ENCODE data around the gene GPR162. TPM values are rescaled to one million over a fixed set of nuclear protein-coding genes. Genes with fewer than 3 reads are reported as not detected.

Gene GPR162
- total and polyA plus RNA-seq, 3 experiments from 2014 or later = 0.11 TPM; not detected in 2

- Histone ChIP-seq H3K4me1 (ENCODE audit: insufficient read depth, low read length) (peaks cover 18% of the 10 kb centered on the region), H3K4me3 (ENCODE audit: low read length) (peak overlapping the region; percentile 97), H3K9me3 (ENCODE audit: low read length) (no peaks in the 10 kb centered on the region), H3K27me3 (ENCODE audit: insufficient read depth, low read length, poor library complexity, severe bottlenecking) (no peaks in the 10 kb centered on the region), H3K27ac (ENCODE audit: low read depth, low read length) (peak overlapping the region; percentile 13), H3K36me3 (ENCODE audit: insufficient read depth, low read length) (peaks cover 30% of the 10 kb centered on the region)
- DNase-seq = no peak
- POLR2A ChIA-PET = interaction anchor here (0.6 to 5.2 kb wide), 5 partner anchors 10 to 381 kb away, joined by 3 to 46 read pairs (median 19); partner anchors contain the start of genes COPS7A, SPSB2 and TPI1
- peaks cover 20 to 41% (median 23%) of the 10 kb centered on the region in 3 donors for H3K4me1 Mint-ChIP-seq
- H3K36me3 Mint-ChIP-seq = peaks cover 8 to 50% (median 10%) of the 10 kb centered on the region in 3 donors
- CTCF ChIA-PET = interaction anchor here (0.7 to 12.8 kb wide), 8 partner anchors 8 to 90 kb away, joined by 4 to 128 read pairs (median 8); partner anchors contain the start of genes C12orf57, RNU7-1, SPSB2 and TPI1
- H3K9me3 Mint-ChIP-seq = no peaks in the 10 kb centered on the region
- peak overlapping the region; percentile 78 to 100 (median 99) for H3K27ac Mint-ChIP-seq
- no peaks in the 10 kb centered on the region for H3K27me3 Mint-ChIP-seq
- H3K4me3 Mint-ChIP-seq = peak overlapping the region in 6 of 7 donors; percentile 86 to 99 (median 93)
Observed at GRCh38 chr12:6853626-6854025, 32.0 kb downstream of the GPR162 start.

- peaks cover 8 to 54% (median 10%) of the 10 kb centered on the region in 3 donors for H3K36me3 Mint-ChIP-seq
Observed at GRCh38 chr12:6854036-6854435, 32.4 kb downstream of the GPR162 start.

GRCh38 chr12:6855322-6855721 is 33.7 kb downstream of the GPR162 start:
- no peaks in the 10 kb centered on the region for H3K9me3 ChIP-seq (ENCODE audit: low read length)
- no peaks in the 10 kb centered on the region for H3K27me3 Mint-ChIP-seq
- H3K4me3 ChIP-seq (ENCODE audit: low read length) = no peak overlapping the region
- ChIA-PET POLR2A (interaction anchor here (5.2 kb wide), 1 partner anchor 12 kb away, joined by 36 read pairs; the partner anchor contains the start of gene TPI1), CTCF (interaction anchor here (0.6 to 12.8 kb wide), 5 partner anchors 9 to 252 kb away, joined by 3 to 128 read pairs (median 4); partner anchors contain the start of genes SPSB2 and TPI1)
- H3K4me1 Mint-ChIP-seq = peaks cover 20 to 37% (median 23%) of the 10 kb centered on the region in 3 donors
- no peak overlapping the region for H3K27ac ChIP-seq (ENCODE audit: low read depth, low read length)
- peaks cover 18% of the 10 kb centered on the region for H3K4me1 ChIP-seq (ENCODE audit: insufficient read depth, low read length)
- H3K4me3 Mint-ChIP-seq = peak overlapping the region in 1 of 7 donors; percentile 40
- no peaks in the 10 kb centered on the region for H3K27me3 ChIP-seq (ENCODE audit: insufficient read depth, low read length, poor library complexity, severe bottlenecking)
- H3K9me3 Mint-ChIP-seq = no peaks in the 10 kb centered on the region
- peaks cover 8 to 66% (median 11%) of the 10 kb centered on the region in 3 donors for H3K36me3 Mint-ChIP-seq
- DNase-seq = no peak
- H3K36me3 ChIP-seq (ENCODE audit: insufficient read depth, low read length) = peaks cover 41% of the 10 kb centered on the region
- no peak overlapping the region for H3K27ac Mint-ChIP-seq

More at GRCh38 chr12:6854036-6854435, 32.4 kb downstream of the GPR162 start:
- DNase-seq = no peak
- Histone ChIP-seq H3K4me1 (ENCODE audit: insufficient read depth, low read length) (peaks cover 18% of the 10 kb centered on the region), H3K4me3 (ENCODE audit: low read length) (no peak overlapping the region), H3K27me3 (ENCODE audit: insufficient read depth, low read length, poor library complexity, severe bottlenecking) (no peaks in the 10 kb centered on the region), H3K36me3 (ENCODE audit: insufficient read depth, low read length) (peaks cover 34% of the 10 kb centered on the region), H3K27ac (ENCODE audit: low read depth, low read length) (no peak overlapping the region), H3K9me3 (ENCODE audit: low read length) (no peaks in the 10 kb centered on the region)
- CTCF ChIA-PET = interaction anchor here (1.3 to 12.8 kb wide), 4 partner anchors 16 to 253 kb away, joined by 3 to 128 read pairs (median 52); partner anchors contain the start of genes SPSB2 and TPI1
- H3K4me3 Mint-ChIP-seq = peak overlapping the region in 1 of 7 donors; percentile 24
- H3K27ac Mint-ChIP-seq = peak overlapping the region in 4 of 8 donors; percentile 43 to 99 (median 76)
- POLR2A ChIA-PET = interaction anchor here (3.2 to 5.2 kb wide), 2 partner anchors 14 to 19 kb away, joined by 36 to 46 read pairs; partner anchors contain the start of genes SPSB2 and TPI1
- peaks cover 20 to 41% (median 23%) of the 10 kb centered on the region in 3 donors for H3K4me1 Mint-ChIP-seq
- H3K9me3 Mint-ChIP-seq = no peaks in the 10 kb centered on the region
- no peaks in the 10 kb centered on the region for H3K27me3 Mint-ChIP-seq

GRCh38 chr12:6858799-6859198 is 37.2 kb downstream of the GPR162 start:
- CTCF ChIA-PET = interaction anchor here (1.2 to 3.7 kb wide), 2 partner anchors 14 to 106 kb away, joined by 3 to 13 read pairs; partner anchors contain the start of genes MLF2 and SPSB2
- Histone ChIP-seq H3K36me3 (ENCODE audit: insufficient read depth, low read length) (peaks cover 72% of the 10 kb centered on the region), H3K27ac (ENCODE audit: low read depth, low read length) (no peak overlapping the region), H3K9me3 (ENCODE audit: low read length) (no peaks in the 10 kb centered on the region), H3K27me3 (ENCODE audit: insufficient read depth, low read length, poor library complexity, severe bottlenecking) (no peaks in the 10 kb centered on the region), H3K4me3 (ENCODE audit: low read length) (no peak overlapping the region), H3K4me1 (ENCODE audit: insufficient read depth, low read length) (peaks cover 7% of the 10 kb centered on the region)
- POLR2A ChIA-PET = no interaction called here
- no peaks in the 10 kb centered on the region for H3K27me3 Mint-ChIP-seq
- H3K4me3 Mint-ChIP-seq = no peak overlapping the region
- H3K36me3 Mint-ChIP-seq = peaks cover 14 to 86% (median 14%) of the 10 kb centered on the region in 3 donors
- no peak for DNase-seq
- H3K9me3 Mint-ChIP-seq = no peaks in the 10 kb centered on the region
- peaks cover 6 to 16% (median 8%) of the 10 kb centered on the region in 3 donors for H3K4me1 Mint-ChIP-seq
- no peak overlapping the region for H3K27ac Mint-ChIP-seq

GRCh38 chr12:6860116-6860515 is 38.5 kb downstream of the GPR162 start:
- Mint-ChIP-seq H3K27ac (peak overlapping the region in 1 of 8 donors; percentile 4), H3K4me1 (peaks cover 0 to 4% (median 3%) of the 10 kb centered on the region in 3 donors), H3K9me3 (no peaks in the 10 kb centered on the region), H3K36me3 (peaks cover 16 to 92% (median 19%) of the 10 kb centered on the region in 3 donors), H3K27me3 (no peaks in the 10 kb centered on the region), H3K4me3 (peak overlapping the region in 1 of 7 donors; percentile 20)
- no peaks in the 10 kb centered on the region for H3K9me3 ChIP-seq (ENCODE audit: low read length)
- DNase-seq = no peak
- H3K36me3 ChIP-seq (ENCODE audit: insufficient read depth, low read length) = peaks cover 78% of the 10 kb centered on the region
- H3K27me3 ChIP-seq (ENCODE audit: insufficient read depth, low read length, poor library complexity, severe bottlenecking) = no peaks in the 10 kb centered on the region
- CTCF ChIA-PET = interaction anchor here (1.5 to 3.7 kb wide), 3 partner anchors 8 to 158 kb away, joined by 3 to 13 read pairs (median 9); partner anchors contain the start of genes LPCAT3, SPSB2 and USP5
- no peak overlapping the region for H3K4me3 ChIP-seq (ENCODE audit: low read length)
- H3K4me1 ChIP-seq (ENCODE audit: insufficient read depth, low read length) = peaks cover under 1% of the 10 kb centered on the region
- POLR2A ChIA-PET = no interaction called here
- H3K27ac ChIP-seq (ENCODE audit: low read depth, low read length) = no peak overlapping the region

- ChIA-PET CTCF (interaction anchor here (1.4 to 3.7 kb wide), 4 partner anchors 8 to 157 kb away, joined by 3 to 13 read pairs (median 7); partner anchors contain the start of genes LPCAT3, SPSB2 and USP5), POLR2A (interaction anchor here (1.2 kb wide), 2 partner anchors 9 to 12 kb away, joined by 4 to 5 read pairs; partner anchors contain the start of genes SPSB2 and USP5)
- no peaks in the 10 kb centered on the region for H3K9me3 Mint-ChIP-seq
- H3K36me3 Mint-ChIP-seq = peaks cover 16 to 93% (median 19%) of the 10 kb centered on the region in 3 donors
- Histone ChIP-seq H3K4me1 (ENCODE audit: insufficient read depth, low read length) (no peaks in the 10 kb centered on the region), H3K9me3 (ENCODE audit: low read length) (no peaks in the 10 kb centered on the region), H3K4me3 (ENCODE audit: low read length) (no peak overlapping the region), H3K27me3 (ENCODE audit: insufficient read depth, low read length, poor library complexity, severe bottlenecking) (no peaks in the 10 kb centered on the region), H3K27ac (ENCODE audit: low read depth, low read length) (no peak overlapping the region), H3K36me3 (ENCODE audit: insufficient read depth, low read length) (peaks cover 75% of the 10 kb centered on the region)
- no peak overlapping the region for H3K4me3 Mint-ChIP-seq
- H3K27me3 Mint-ChIP-seq = no peaks in the 10 kb centered on the region
- no peak for DNase-seq
- H3K27ac Mint-ChIP-seq = no peak overlapping the region
- peaks cover 0 to 5% (median 3%) of the 10 kb centered on the region in 3 donors for H3K4me1 Mint-ChIP-seq
Observed at GRCh38 chr12:6860942-6861341, 39.3 kb downstream of the GPR162 start.

GRCh38 chr12:6861391-6861790 is 39.8 kb downstream of the GPR162 start:
- peaks cover 0 to 5% (median 3%) of the 10 kb centered on the region in 3 donors for H3K4me1 Mint-ChIP-seq
- DNase-seq = no peak
- no peak overlapping the region for H3K27ac ChIP-seq (ENCODE audit: low read depth, low read length)
- H3K36me3 Mint-ChIP-seq = peaks cover 16 to 89% (median 19%) of the 10 kb centered on the region in 3 donors
- H3K4me1 ChIP-seq (ENCODE audit: insufficient read depth, low read length) = no peaks in the 10 kb centered on the region
- H3K27ac Mint-ChIP-seq = no peak overlapping the region
- CTCF ChIA-PET = interaction anchor here (1.4 to 3.7 kb wide), 4 partner anchors 8 to 157 kb away, joined by 3 to 13 read pairs (median 7); partner anchors contain the start of genes LPCAT3, SPSB2 and USP5
- no peak overlapping the region for H3K4me3 ChIP-seq (ENCODE audit: low read length)
- H3K36me3 ChIP-seq (ENCODE audit: insufficient read depth, low read length) = peaks cover 71% of the 10 kb centered on the region
- H3K4me3 Mint-ChIP-seq = no peak overlapping the region
- no peaks in the 10 kb centered on the region for H3K27me3 Mint-ChIP-seq
- H3K27me3 ChIP-seq (ENCODE audit: insufficient read depth, low read length, poor library complexity, severe bottlenecking) = no peaks in the 10 kb centered on the region
- H3K9me3 Mint-ChIP-seq = no peaks in the 10 kb centered on the region
- H3K9me3 ChIP-seq (ENCODE audit: low read length) = no peaks in the 10 kb centered on the region
- POLR2A ChIA-PET = interaction anchor here (0.6 to 1.2 kb wide), 3 partner anchors 9 to 64 kb away, joined by 3 to 5 read pairs (median 4); partner anchors contain the start of genes SPSB2 and USP5
